GM12892 (cell line): ENCODE results near the gene GSN.

Experiments
- DNase-seq: peaks from one replicate; pipeline ENCODE4 v3.0.0; 2011; ENCODE audit not compliant: insufficient read length
- FAIRE-seq: peaks from 2 replicates; lab custom pipeline; 2011; peaks lifted over from hg19 to GRCh38; lab: Jason Lieb, UNC
- POLR2A ChIP-seq: IDR thresholded peaks from 2 replicates; pipeline ENCODE4 v1.6.1; 2011; ENCODE audit warnings: low read depth, low read length, control low read depth
- POLR2AphosphoS5 ChIP-seq: IDR thresholded peaks from 2 replicates; pipeline ENCODE4 v1.6.1; 2011; ENCODE audit warnings: low read depth, low read length, control low read depth
- TAF1 ChIP-seq: IDR thresholded peaks from 2 replicates; pipeline ENCODE4 v1.6.1; 2011; ENCODE audit warnings: low read depth, mild to moderate bottlenecking, control low read depth, low read length, borderline replicate concordance

GSN gene

GRCh38 chr9:121359351-121360294 is 91.7 kb downstream of the GSN start:
- TF ChIP-seq POLR2AphosphoS5 (no peak), TAF1 (no peak), POLR2A (no peak)
- FAIRE-seq, result no peak
- DNase-seq, result no peak

- DNase-seq (no peak), FAIRE-seq (no peak)
- TF ChIP-seq POLR2AphosphoS5 (no peak), TAF1 (no peak), POLR2A (no peak)
These were observed 92.8 kb downstream of the GSN start for GRCh38 chr9:121360601-121361374.

GRCh38 chr9:121362813-121363621 is 95.1 kb downstream of the GSN start:
- no peak for FAIRE-seq
- TF ChIP-seq TAF1 (no peak), POLR2A (no peak), POLR2AphosphoS5 (no peak)
- DNase-seq, result no peak

- FAIRE-seq (no peak), DNase-seq (no peak)
These were observed 95.6 kb downstream of the GSN start for GRCh38 chr9:121363622-121363961.

GRCh38 chr9:121364077-121364476 is 96.1 kb downstream of the GSN start:
- no peak for TF ChIP-seq TAF1
- TF ChIP-seq POLR2A, result no peak
- TF ChIP-seq POLR2AphosphoS5, result no peak
- no peak for FAIRE-seq
- DNase-seq, result no peak

More at GRCh38 chr9:121363622-121363961, 95.6 kb downstream of the GSN start:
- no peak for TF ChIP-seq POLR2A
- no peak for TF ChIP-seq POLR2AphosphoS5
- TF ChIP-seq TAF1, result no peak

GRCh38 chr9:121364886-121365285 is 96.9 kb downstream of the GSN start:
- DNase-seq (no peak), FAIRE-seq (no peak)

GRCh38 chr9:121365564-121365963 is 97.6 kb downstream of the GSN start:
- DNase-seq, result no peak
- TF ChIP-seq TAF1, result no peak
- no peak for TF ChIP-seq POLR2AphosphoS5
- TF ChIP-seq POLR2A, result no peak
- FAIRE-seq, result no peak

More at GRCh38 chr9:121364886-121365285, 96.9 kb downstream of the GSN start:
- no peak for TF ChIP-seq POLR2AphosphoS5
- TF ChIP-seq TAF1, result no peak
- TF ChIP-seq POLR2A, result no peak

- DNase-seq (no peak), FAIRE-seq (no peak)
- TF ChIP-seq TAF1 (no peak), POLR2A (no peak), POLR2AphosphoS5 (no peak)
These were observed 98.7 kb downstream of the GSN start for GRCh38 chr9:121366611-121367192.

GRCh38 chr9:121367306-121368137 is 99.6 kb downstream of the GSN start:
- DNase-seq, result no peak
- TF ChIP-seq POLR2AphosphoS5, result no peak
- TF ChIP-seq POLR2A, result no peak
- no peak for TF ChIP-seq TAF1
- no peak for FAIRE-seq

GRCh38 chr9:121368138-121368522 is 100.2 kb downstream of the GSN start:
- FAIRE-seq (no peak), DNase-seq (no peak)
- TF ChIP-seq POLR2A, result no peak
- no peak for TF ChIP-seq POLR2AphosphoS5
- TF ChIP-seq TAF1, result no peak
